AG04449 (cell line): ENCODE measurements around the gene RAD51B.

Experiments used
- CTCF ChIA-PET: fragments of 350-600 bp; formaldehyde crosslinking; extraction: SDS; loops from one replicate; lab custom pipeline; 2021; ENCODE audit warnings: antibody characterized with exemption; lab: Yijun Ruan, JAX
- POLR2A ChIA-PET: fragments of 400-600, 350-600 bp; formaldehyde crosslinking; extraction: SDS; loops from one replicate; lab custom pipeline; 2020; ENCODE audit warnings: antibody characterized with exemption, inconsistent platforms; lab: Yijun Ruan, JAX
- DNase-seq: peaks from one replicate; pipeline ENCODE4 v3.0.0-alpha.2; 2010; ENCODE audit warnings: low read depth, low spot score
- H3K4me3 ChIP-seq: 2 replicates; pipeline ENCODE4 v1.5.1; 2011; ENCODE audit warnings: low read depth, mild to moderate bottlenecking, control low read depth, low read length
- CTCF ChIP-seq: IDR thresholded peaks from one replicate; pipeline ENCODE4 v1.5.1; 2011; ENCODE audit warnings: mild to moderate bottlenecking, moderate library complexity, low read length, control low read depth, inconsistent platforms; ENCODE audit not compliant: insufficient read depth; ENCODE audit errors: missing control alignments

RAD51B gene

GRCh38 chr14:68525516-68525915 lies 705.9 kb downstream of the RAD51B start:
- ChIA-PET POLR2A (no interaction called here), CTCF (interaction anchor here (2.0 to 2.4 kb wide), 2 partner anchors 14 to 291 kb away, joined by 5 to 6 read pairs; no protein-coding TSS in a partner anchor)
- no peak for TF ChIP-seq CTCF
- H3K4me3 ChIP-seq, result no peak overlapping the region
- DNase-seq, result no peak

GRCh38 chr14:68526512-68527091 lies 707.0 kb downstream of the RAD51B start:
- TF ChIP-seq CTCF, result no peak
- no peak overlapping the region for H3K4me3 ChIP-seq
- CTCF ChIA-PET, result no interaction called here
- POLR2A ChIA-PET, result no interaction called here
- no peak for DNase-seq

GRCh38 chr14:68527329-68527851 lies 707.8 kb downstream of the RAD51B start:
- ChIA-PET POLR2A (interaction anchor here (1.0 kb wide), 1 partner anchor 68 kb away, joined by 3 read pairs; no protein-coding TSS in a partner anchor), CTCF (interaction anchor here (0.6 kb wide), 1 partner anchor 9 kb away, joined by 3 read pairs; no protein-coding TSS in a partner anchor)
- DNase-seq, result no peak
- no peak for TF ChIP-seq CTCF
- no peak overlapping the region for H3K4me3 ChIP-seq

GRCh38 chr14:68528040-68528687 lies 708.6 kb downstream of the RAD51B start:
- ChIA-PET CTCF (no interaction called here), POLR2A (interaction anchor here (1.0 kb wide), 1 partner anchor 69 kb away, joined by 3 read pairs; no protein-coding TSS in a partner anchor)
- no peak overlapping the region for H3K4me3 ChIP-seq
- TF ChIP-seq CTCF, result no peak
- no peak for DNase-seq

GRCh38 chr14:68530443-68530842 lies 710.9 kb downstream of the RAD51B start:
- no peak for TF ChIP-seq CTCF

GRCh38 chr14:68532496-68532895 lies 712.9 kb downstream of the RAD51B start:
- POLR2A ChIA-PET, result no interaction called here
- no peak for DNase-seq
- no peak overlapping the region for H3K4me3 ChIP-seq
- no peak for TF ChIP-seq CTCF
- CTCF ChIA-PET, result no interaction called here

More at GRCh38 chr14:68530443-68530842, 710.9 kb downstream of the RAD51B start:
- ChIA-PET CTCF (interaction anchor here (1.4 kb wide), 1 partner anchor 258 kb away, joined by 4 read pairs; no protein-coding TSS in a partner anchor), POLR2A (interaction anchor here (0.7 kb wide), 1 partner anchor 264 kb away, joined by 3 read pairs; no protein-coding TSS in a partner anchor)
- no peak overlapping the region for H3K4me3 ChIP-seq
- DNase-seq, result no peak
